ENCODE data around the gene ITGA7.

GRCh38 chr12:55720071-55720564, 12.4 kb upstream of the ITGA7 start, which contains the start of gene RDH5:
- TF ChIP-seq, protein P1, sequence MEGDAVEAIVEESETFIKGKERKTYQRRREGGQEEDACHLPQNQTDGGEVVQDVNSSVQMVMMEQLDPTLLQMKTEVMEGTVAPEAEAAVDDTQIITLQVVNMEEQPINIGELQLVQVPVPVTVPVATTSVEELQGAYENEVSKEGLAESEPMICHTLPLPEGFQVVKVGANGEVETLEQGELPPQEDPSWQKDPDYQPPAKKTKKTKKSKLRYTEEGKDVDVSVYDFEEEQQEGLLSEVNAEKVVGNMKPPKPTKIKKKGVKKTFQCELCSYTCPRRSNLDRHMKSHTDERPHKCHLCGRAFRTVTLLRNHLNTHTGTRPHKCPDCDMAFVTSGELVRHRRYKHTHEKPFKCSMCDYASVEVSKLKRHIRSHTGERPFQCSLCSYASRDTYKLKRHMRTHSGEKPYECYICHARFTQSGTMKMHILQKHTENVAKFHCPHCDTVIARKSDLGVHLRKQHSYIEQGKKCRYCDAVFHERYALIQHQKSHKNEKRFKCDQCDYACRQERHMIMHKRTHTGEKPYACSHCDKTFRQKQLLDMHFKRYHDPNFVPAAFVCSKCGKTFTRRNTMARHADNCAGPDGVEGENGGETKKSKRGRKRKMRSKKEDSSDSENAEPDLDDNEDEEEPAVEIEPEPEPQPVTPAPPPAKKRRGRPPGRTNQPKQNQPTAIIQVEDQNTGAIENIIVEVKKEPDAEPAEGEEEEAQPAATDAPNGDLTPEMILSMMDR (IDR thresholded peaks at IDR 0.05) = no peak
- TF ChIP-seq POLR2A (IDR thresholded peaks at IDR 0.05) = no peak
